Upper lobe of left lung (tissue), 6 donors: ENCODE results near the gene TBP. TPM values are rescaled to one million over a fixed set of nuclear protein-coding genes. Genes with fewer than 3 reads are reported as not detected.

Experiments used
- ATAC-seq, 2 donors: fragments of 200-7000 bp; cut with Tn5 transposase; one replicate each; pipeline ENCODE4 v1.9.1; 2022; ENCODE audit warnings: mild to moderate bottlenecking in 2 of 2, moderate library complexity in 2 of 2; ENCODE audit not compliant: low FRiP score in 2 of 2
- DNase-seq, 2 donors: peaks; one replicate each; pipeline ENCODE4 v3.0.0-alpha.2; 2019 to 2020
- H3K27ac ChIP-seq, 4 donors: fragments of 200-600 bp; sonication (generic); one replicate each; pipeline ENCODE4 v1.5.1; 2016 to 2019
- H3K27me3 ChIP-seq, 4 donors: fragments of 200-600 bp; sonication (generic); one replicate each; pipeline ENCODE4 v1.5.1; 2017 to 2019
- H3K36me3 ChIP-seq, 4 donors: fragments of 200-600 bp; sonication (generic); one replicate each; pipeline ENCODE4 v1.5.1; 2016 to 2019
- H3K4me1 ChIP-seq, 4 donors: fragments of 200-600 bp; sonication (generic); one replicate each; pipeline ENCODE4 v1.5.1; 2018 to 2019
- H3K4me3 ChIP-seq, 4 donors: fragments of 200-600 bp; sonication (generic); one replicate each; pipeline ENCODE4 v1.5.1; 2017 to 2019; ENCODE audit warnings: mild to moderate bottlenecking in 2 of 4, moderate library complexity in 1 of 4
- H3K9me3 ChIP-seq, 4 donors: fragments of 200-600 bp; sonication (generic); one replicate each; pipeline ENCODE4 v1.5.1; 2018 to 2019
- EP300 ChIP-seq, 4 donors: sonication (generic); formaldehyde crosslinking; IDR thresholded peaks; one replicate each; pipeline ENCODE4 v1.5.1; 2017; ENCODE audit warnings: antibody characterized with exemption in 4 of 4, control low read depth in 2 of 4
- POLR2A ChIP-seq, 4 donors: fragments of 450-650 bp; IDR thresholded peaks; one replicate each; pipeline ENCODE4 v1.5.1; 2016 to 2017; ENCODE audit warnings: antibody characterized with exemption in 4 of 4, mild to moderate bottlenecking in 2 of 4
- POLR2AphosphoS5 ChIP-seq, 2 donors: sonication (generic); formaldehyde crosslinking; IDR thresholded peaks; one replicate each; pipeline ENCODE4 v1.5.1; 2017; ENCODE audit warnings: antibody characterized with exemption in 2 of 2
- WGBS, 2 donors: methylation state at CpG; one replicate each; pipeline ENCODE4 v1.1.5; 2017 to 2018; 5-methylcytosine and 5-hydroxymethylcytosine counted together
- total RNA-seq, 6 donors: library from RNA; depleted of rRNA in 4 of 6; stranded (reverse); fragments of >200 nt in 4 of 6; gene quantifications; one replicate each; pipeline versions ENCODE4 v1.1.0 to v1.2.1, GENCODE V29; 2016 to 2021
- TF ChIP-seq, protein P1 (sequence below), 6 experiments: fragments of 450-650 bp in 4 of 6; fragments of 200-600 bp in 2 of 6; sonication (generic) in 2 of 6; IDR thresholded peaks; one replicate each; pipeline ENCODE4 v1.5.1; 2016 to 2019; ENCODE audit warnings: antibody characterized with exemption in 6 of 6
- donor health status: DM: no; HTN: no; CAD: no; lungs with moderate emphysema.
- donor health status: DM: no; HTN: yes; CAD: no; lungs with severe emphysema.

Gene TBP
- total RNA-seq, 6 donors from 2014 or later = 13.8 to 59.7 (median 16.9) TPM

DNA sequence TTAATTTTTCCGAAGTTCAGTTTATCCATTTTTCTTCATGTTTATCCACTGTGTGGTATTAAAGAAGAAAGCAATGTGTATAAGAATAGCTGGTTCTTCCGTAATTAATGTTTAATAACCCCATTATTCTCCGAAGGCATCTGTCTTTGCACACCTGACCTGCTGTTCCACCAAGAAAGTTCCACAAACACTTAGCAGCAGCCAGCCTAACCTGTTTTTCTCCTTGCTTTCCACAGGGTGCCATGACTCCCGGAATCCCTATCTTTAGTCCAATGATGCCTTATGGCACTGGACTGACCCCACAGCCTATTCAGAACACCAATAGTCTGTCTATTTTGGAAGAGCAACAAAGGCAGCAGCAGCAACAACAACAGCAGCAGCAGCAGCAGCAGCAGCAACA, 7.4 kb downstream of the TBP start:
- TF ChIP-seq EP300 (IDR thresholded peaks at IDR 0.05) (no peak), POLR2A (IDR thresholded peaks at IDR 0.05) (no peak), POLR2AphosphoS5 (IDR thresholded peaks at IDR 0.05) (no peak)
- TF ChIP-seq, protein P1, sequence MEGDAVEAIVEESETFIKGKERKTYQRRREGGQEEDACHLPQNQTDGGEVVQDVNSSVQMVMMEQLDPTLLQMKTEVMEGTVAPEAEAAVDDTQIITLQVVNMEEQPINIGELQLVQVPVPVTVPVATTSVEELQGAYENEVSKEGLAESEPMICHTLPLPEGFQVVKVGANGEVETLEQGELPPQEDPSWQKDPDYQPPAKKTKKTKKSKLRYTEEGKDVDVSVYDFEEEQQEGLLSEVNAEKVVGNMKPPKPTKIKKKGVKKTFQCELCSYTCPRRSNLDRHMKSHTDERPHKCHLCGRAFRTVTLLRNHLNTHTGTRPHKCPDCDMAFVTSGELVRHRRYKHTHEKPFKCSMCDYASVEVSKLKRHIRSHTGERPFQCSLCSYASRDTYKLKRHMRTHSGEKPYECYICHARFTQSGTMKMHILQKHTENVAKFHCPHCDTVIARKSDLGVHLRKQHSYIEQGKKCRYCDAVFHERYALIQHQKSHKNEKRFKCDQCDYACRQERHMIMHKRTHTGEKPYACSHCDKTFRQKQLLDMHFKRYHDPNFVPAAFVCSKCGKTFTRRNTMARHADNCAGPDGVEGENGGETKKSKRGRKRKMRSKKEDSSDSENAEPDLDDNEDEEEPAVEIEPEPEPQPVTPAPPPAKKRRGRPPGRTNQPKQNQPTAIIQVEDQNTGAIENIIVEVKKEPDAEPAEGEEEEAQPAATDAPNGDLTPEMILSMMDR (IDR thresholded peaks at IDR 0.05) = no peak
- WGBS, 2 donors = 77 to 84% methylated on average over 4 of the region's 4 CpGs
- H3K4me1 ChIP-seq = peaks cover 0 to 6% (median 2%) of the 10 kb centered on the region in 4 donors
- ATAC-seq (no peak), DNase-seq (no peak)
- H3K36me3 ChIP-seq = peaks cover 15 to 89% (median 26%) of the 10 kb centered on the region in 4 donors
- no peaks in the 10 kb centered on the region for H3K9me3 ChIP-seq
- no peak overlapping the region for H3K27ac ChIP-seq
- H3K27me3 ChIP-seq = no peaks in the 10 kb centered on the region
- H3K4me3 ChIP-seq = no peak overlapping the region

DNA sequence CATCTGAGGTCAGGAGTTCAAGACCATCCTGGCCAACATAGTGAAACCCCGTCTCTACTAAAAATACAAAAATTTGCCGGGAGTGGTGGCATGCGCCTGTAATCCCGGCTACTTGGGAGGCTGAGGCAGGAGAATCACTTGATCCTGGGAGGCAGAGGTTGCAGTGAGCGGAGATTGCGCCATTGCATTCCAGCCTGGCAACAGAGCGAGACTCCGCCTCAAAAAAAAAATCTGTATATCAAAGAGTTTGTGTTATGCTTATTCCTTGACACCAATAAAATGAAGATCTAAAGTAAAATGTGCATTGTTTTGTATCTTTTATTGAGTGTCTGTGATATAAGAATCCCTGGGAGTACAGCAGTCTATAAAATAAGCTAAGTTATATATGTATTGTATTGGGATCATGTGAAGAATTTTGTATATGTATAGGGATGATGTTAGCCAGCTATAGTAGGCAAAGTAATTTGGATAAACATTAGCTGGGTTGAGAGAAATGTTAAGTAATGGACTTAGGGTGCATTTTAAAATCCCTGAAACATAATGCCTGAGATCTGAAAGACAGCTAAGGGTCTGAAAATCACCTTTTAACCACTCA, 10.9 kb downstream of the TBP start:
- DNase-seq (no peak), ATAC-seq (no peak)
- TF ChIP-seq EP300 (IDR thresholded peaks at IDR 0.05) (no peak), POLR2A (IDR thresholded peaks at IDR 0.05) (no peak), POLR2AphosphoS5 (IDR thresholded peaks at IDR 0.05) (no peak)
- TF ChIP-seq, protein P1 (IDR thresholded peaks at IDR 0.05) = no peak
- no peak overlapping the region for H3K4me3 ChIP-seq
- no peaks in the 10 kb centered on the region for H3K27me3 ChIP-seq
- no peaks in the 10 kb centered on the region for H3K4me1 ChIP-seq
- H3K36me3 ChIP-seq = peaks cover 19 to 93% (median 49%) of the 10 kb centered on the region in 4 donors
- H3K9me3 ChIP-seq = no peaks in the 10 kb centered on the region
- no peak overlapping the region for H3K27ac ChIP-seq
- 91 to 98% methylated on average over 8 of the region's 8 CpGs for WGBS, 2 donors

DNA sequence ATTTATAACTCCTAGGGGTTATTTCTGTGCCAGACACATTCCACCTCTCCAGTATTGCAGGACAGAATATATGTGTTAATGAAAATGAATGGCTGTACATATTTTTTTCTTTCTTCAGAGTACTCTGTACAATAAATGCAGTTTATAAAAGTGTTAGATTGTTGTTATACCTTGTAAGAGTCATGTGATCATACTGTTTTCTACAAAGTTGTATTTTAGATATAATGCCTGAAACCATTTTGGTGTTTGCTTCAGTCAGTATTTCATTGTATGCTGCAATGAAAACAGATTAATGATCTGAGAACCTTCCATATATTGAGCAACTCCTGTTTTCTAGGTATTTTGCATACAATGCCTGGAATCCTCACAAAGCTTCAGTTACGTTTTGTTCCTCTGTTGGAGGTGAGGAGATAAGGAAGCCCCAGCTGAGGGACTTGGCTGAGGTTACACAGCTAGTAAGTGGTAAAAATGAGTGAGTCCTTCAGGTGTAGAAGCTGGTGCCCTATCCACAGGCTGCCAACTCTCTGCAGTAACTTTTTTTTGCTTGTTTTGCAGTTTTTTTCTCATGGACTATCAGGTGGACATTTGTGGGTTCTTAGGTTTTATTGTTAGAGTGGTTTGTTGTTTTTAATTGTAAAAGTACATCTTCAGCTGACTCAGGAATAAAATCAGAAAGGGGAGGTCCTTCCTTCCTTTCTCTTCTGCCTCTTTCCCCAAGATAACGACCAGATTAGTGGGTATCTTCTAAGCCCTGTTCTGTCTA, 18.7 kb downstream of the TBP start:
- WGBS, 2 donors = 66 to 75% methylated on average over 2 of the region's 2 CpGs
- Histone ChIP-seq H3K4me1 (no peaks in the 10 kb centered on the region), H3K4me3 (no peak overlapping the region), H3K9me3 (no peaks in the 10 kb centered on the region), H3K36me3 (peaks cover 23 to 95% (median 55%) of the 10 kb centered on the region in 4 donors), H3K27ac (no peak overlapping the region), H3K27me3 (no peaks in the 10 kb centered on the region)
- ATAC-seq (no peak), DNase-seq (no peak)
- no peak for TF ChIP-seq POLR2AphosphoS5 (IDR thresholded peaks at IDR 0.05)
- TF ChIP-seq POLR2A (IDR thresholded peaks at IDR 0.05) = no peak
- TF ChIP-seq EP300 (IDR thresholded peaks at IDR 0.05) = no peak
- TF ChIP-seq, protein P1 (IDR thresholded peaks at IDR 0.05) = no peak

DNA sequence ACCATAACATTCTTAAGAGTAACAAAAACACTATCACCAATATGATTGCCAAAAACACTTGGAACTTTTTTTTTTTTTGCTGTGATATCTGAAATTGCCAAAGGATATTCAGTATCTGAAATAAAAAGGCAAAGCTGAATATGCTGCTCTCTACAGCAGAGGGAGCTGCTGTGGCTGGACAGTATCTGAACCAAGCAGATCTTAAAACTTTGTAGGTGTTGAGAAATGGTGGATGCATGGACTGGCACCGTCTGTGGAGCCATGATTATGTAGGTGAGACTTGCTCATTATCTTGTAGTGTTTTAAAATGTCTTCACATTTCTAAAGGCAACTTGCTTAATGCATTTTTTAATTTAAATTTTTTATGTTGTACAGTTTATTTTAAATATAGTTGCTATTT, 21.1 kb downstream of the TBP start:
- 91 to 93% methylated on average over 1 of the region's 1 CpG for WGBS, 2 donors
- no peak for TF ChIP-seq POLR2AphosphoS5 (IDR thresholded peaks at IDR 0.05)
- no peak for TF ChIP-seq POLR2A (IDR thresholded peaks at IDR 0.05)
- H3K36me3 ChIP-seq = peaks cover 17 to 95% (median 43%) of the 10 kb centered on the region in 4 donors

DNA sequence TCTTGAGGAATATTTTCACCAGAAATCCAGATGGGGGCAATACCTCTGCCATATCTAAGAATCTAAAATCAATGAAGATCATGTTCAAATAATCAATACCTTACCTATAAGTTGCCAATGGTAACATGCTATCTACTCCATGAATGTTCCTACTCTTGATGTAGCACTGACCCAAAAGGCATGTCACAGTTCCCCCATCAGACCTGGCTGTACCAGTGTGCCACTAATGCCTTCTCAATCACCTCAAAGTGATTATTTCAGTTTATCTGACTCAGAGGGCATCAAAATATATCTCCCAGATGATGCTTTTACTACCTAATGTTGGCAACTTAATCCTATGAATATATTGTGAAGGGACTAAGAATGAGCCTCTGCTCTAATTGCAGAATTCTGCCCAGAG, 24.7 kb downstream of the TBP start:
- H3K27me3 ChIP-seq = no peaks in the 10 kb centered on the region
- H3K27ac ChIP-seq = no peak overlapping the region
- H3K9me3 ChIP-seq = no peaks in the 10 kb centered on the region
- peaks cover 4 to 87% (median 33%) of the 10 kb centered on the region in 4 donors for H3K36me3 ChIP-seq
- H3K4me1 ChIP-seq = peaks cover 6 to 11% (median 9%) of the 10 kb centered on the region in 4 donors
- DNase-seq (no peak), ATAC-seq (no peak)
- no peak overlapping the region for H3K4me3 ChIP-seq
- TF ChIP-seq, protein P1 (IDR thresholded peaks at IDR 0.05) = no peak
- no peak for TF ChIP-seq POLR2AphosphoS5 (IDR thresholded peaks at IDR 0.05)
- TF ChIP-seq POLR2A (IDR thresholded peaks at IDR 0.05) = no peak
- no peak for TF ChIP-seq EP300 (IDR thresholded peaks at IDR 0.05)

More for the DNA sequence above, 21.1 kb downstream of the TBP start:
- DNase-seq (no peak), ATAC-seq (no peak)
- no peaks in the 10 kb centered on the region for H3K4me1 ChIP-seq
- H3K4me3 ChIP-seq = no peak overlapping the region
- H3K9me3 ChIP-seq = no peaks in the 10 kb centered on the region
- no peak overlapping the region for H3K27ac ChIP-seq
- H3K27me3 ChIP-seq = no peaks in the 10 kb centered on the region
